Measurements from ENCODE around the gene PDCD6IP.

PDCD6IP gene

GRCh38 chr3:33868309-33868708 is 69.9 kb downstream of the PDCD6IP start:
- H3K27me3 ChIP-seq (ENCODE audit: control insufficient read depth in 5 of 5, insufficient read depth in 4 of 5, low read length in 5 of 5), result no peaks in the 10 kb centered on the region
- no peak overlapping the region for H3K4me3 ChIP-seq (ENCODE audit: low read depth in 1 of 5, low read length in 5 of 5)
- peaks cover 32 to 47% (median 45%) of the 10 kb centered on the region in 5 donors for H3K36me3 ChIP-seq (ENCODE audit: control insufficient read depth in 5 of 5, insufficient read depth in 5 of 5, low read length in 5 of 5)
- H3K9ac ChIP-seq (ENCODE audit: low read length in 5 of 5), result no peak overlapping the region
- no peaks in the 10 kb centered on the region for H3K4me1 ChIP-seq (ENCODE audit: control insufficient read depth in 5 of 5, insufficient read depth in 5 of 5, low read length in 5 of 5)
- no peak overlapping the region for H3K27ac ChIP-seq (ENCODE audit: low read depth, low read length)
- H3K9me3 ChIP-seq (ENCODE audit: control insufficient read depth in 5 of 5, low read length in 5 of 5), result no peaks in the 10 kb centered on the region

- Histone ChIP-seq H3K9me3 (ENCODE audit: control insufficient read depth in 5 of 5, low read length in 5 of 5) (no peaks in the 10 kb centered on the region), H3K27me3 (ENCODE audit: control insufficient read depth in 5 of 5, insufficient read depth in 4 of 5, low read length in 5 of 5) (no peaks in the 10 kb centered on the region), H3K36me3 (ENCODE audit: control insufficient read depth in 5 of 5, insufficient read depth in 5 of 5, low read length in 5 of 5) (peaks cover 25 to 34% (median 29%) of the 10 kb centered on the region in 5 donors), H3K9ac (ENCODE audit: low read length in 5 of 5) (no peak overlapping the region), H3K27ac (ENCODE audit: low read depth, low read length) (no peak overlapping the region), H3K4me3 (ENCODE audit: low read depth in 1 of 5, low read length in 5 of 5) (no peak overlapping the region), H3K4me1 (ENCODE audit: control insufficient read depth in 5 of 5, insufficient read depth in 5 of 5, low read length in 5 of 5) (no peaks in the 10 kb centered on the region)
Measured at GRCh38 chr3:33869977-33870376, 71.5 kb downstream of the PDCD6IP start.

DNA sequence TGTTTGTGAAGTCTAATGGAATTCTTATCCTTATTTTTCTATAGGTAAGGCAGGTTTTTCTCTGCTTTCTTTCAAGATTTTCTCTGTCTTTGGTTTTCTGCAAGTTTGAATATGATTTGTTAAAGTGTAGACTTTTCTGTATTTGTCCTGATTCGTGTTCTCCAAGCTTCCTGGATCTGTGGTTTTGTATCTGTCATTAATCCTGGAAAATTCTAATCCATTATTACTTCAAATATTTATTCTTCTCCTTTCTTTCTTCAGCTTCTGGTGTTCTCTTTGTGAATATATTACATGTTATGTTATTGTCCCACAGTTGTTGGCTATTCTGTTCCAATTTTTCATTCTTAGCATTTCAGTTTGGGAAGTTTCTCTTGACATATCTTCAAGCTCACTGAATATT is 76.4 kb downstream of the PDCD6IP start:
- Histone ChIP-seq H3K27me3 (ENCODE audit: control insufficient read depth in 5 of 5, insufficient read depth in 4 of 5, low read length in 5 of 5) (no peaks in the 10 kb centered on the region), H3K4me3 (ENCODE audit: low read depth in 1 of 5, low read length in 5 of 5) (no peak overlapping the region)

GRCh38 chr3:33875680-33876079 is 77.2 kb downstream of the PDCD6IP start:
- no peaks in the 10 kb centered on the region for H3K27me3 ChIP-seq (ENCODE audit: control insufficient read depth in 5 of 5, insufficient read depth in 4 of 5, low read length in 5 of 5)
- peaks cover 0 to 6% (median 0%) of the 10 kb centered on the region in 5 donors for H3K36me3 ChIP-seq (ENCODE audit: control insufficient read depth in 5 of 5, insufficient read depth in 5 of 5, low read length in 5 of 5)
- no peak overlapping the region for H3K4me3 ChIP-seq (ENCODE audit: low read depth in 1 of 5, low read length in 5 of 5)
- no peak overlapping the region for H3K27ac ChIP-seq (ENCODE audit: low read depth, low read length)
- H3K9ac ChIP-seq (ENCODE audit: low read length in 5 of 5), result no peak overlapping the region
- H3K9me3 ChIP-seq (ENCODE audit: control insufficient read depth in 5 of 5, low read length in 5 of 5), result no peaks in the 10 kb centered on the region
- H3K4me1 ChIP-seq (ENCODE audit: control insufficient read depth in 5 of 5, insufficient read depth in 5 of 5, low read length in 5 of 5), result no peaks in the 10 kb centered on the region

More for the DNA sequence above, 76.4 kb downstream of the PDCD6IP start:
- Histone ChIP-seq H3K9me3 (ENCODE audit: control insufficient read depth in 5 of 5, low read length in 5 of 5) (no peaks in the 10 kb centered on the region), H3K36me3 (ENCODE audit: control insufficient read depth in 5 of 5, insufficient read depth in 5 of 5, low read length in 5 of 5) (peaks cover 4 to 7% (median 5%) of the 10 kb centered on the region in 5 donors), H3K9ac (ENCODE audit: low read length in 5 of 5) (no peak overlapping the region), H3K4me1 (ENCODE audit: control insufficient read depth in 5 of 5, insufficient read depth in 5 of 5, low read length in 5 of 5) (no peaks in the 10 kb centered on the region), H3K27ac (ENCODE audit: low read depth, low read length) (no peak overlapping the region)

DNA sequence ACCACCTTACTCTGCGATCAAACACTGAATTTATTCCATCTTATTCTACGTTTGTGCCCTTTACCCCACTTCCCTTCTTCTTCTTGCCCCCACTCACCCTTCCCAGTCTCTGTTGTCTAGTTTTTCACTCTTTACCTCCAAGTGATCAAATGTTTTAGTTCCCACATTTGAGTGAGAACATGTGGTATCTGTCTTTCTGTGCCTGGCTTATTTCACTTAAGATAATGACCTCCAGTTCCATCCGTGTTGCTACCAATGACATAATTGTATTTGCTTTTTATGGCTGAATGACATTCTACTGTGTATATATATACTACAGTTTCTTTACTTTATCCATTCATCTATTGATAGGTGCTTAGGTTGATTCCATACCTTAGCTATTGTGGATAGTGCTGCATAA is 78.8 kb downstream of the PDCD6IP start:
- Histone ChIP-seq H3K4me3 (ENCODE audit: low read depth in 1 of 5, low read length in 5 of 5) (no peak overlapping the region), H3K27me3 (ENCODE audit: control insufficient read depth in 5 of 5, insufficient read depth in 4 of 5, low read length in 5 of 5) (no peaks in the 10 kb centered on the region), H3K4me1 (ENCODE audit: control insufficient read depth in 5 of 5, insufficient read depth in 5 of 5, low read length in 5 of 5) (no peaks in the 10 kb centered on the region), H3K36me3 (ENCODE audit: control insufficient read depth in 5 of 5, insufficient read depth in 5 of 5, low read length in 5 of 5) (peaks cover 0 to 6% (median 0%) of the 10 kb centered on the region in 5 donors), H3K9ac (ENCODE audit: low read length in 5 of 5) (no peak overlapping the region), H3K27ac (ENCODE audit: low read depth, low read length) (no peak overlapping the region), H3K9me3 (ENCODE audit: control insufficient read depth in 5 of 5, low read length in 5 of 5) (no peaks in the 10 kb centered on the region)

DNA sequence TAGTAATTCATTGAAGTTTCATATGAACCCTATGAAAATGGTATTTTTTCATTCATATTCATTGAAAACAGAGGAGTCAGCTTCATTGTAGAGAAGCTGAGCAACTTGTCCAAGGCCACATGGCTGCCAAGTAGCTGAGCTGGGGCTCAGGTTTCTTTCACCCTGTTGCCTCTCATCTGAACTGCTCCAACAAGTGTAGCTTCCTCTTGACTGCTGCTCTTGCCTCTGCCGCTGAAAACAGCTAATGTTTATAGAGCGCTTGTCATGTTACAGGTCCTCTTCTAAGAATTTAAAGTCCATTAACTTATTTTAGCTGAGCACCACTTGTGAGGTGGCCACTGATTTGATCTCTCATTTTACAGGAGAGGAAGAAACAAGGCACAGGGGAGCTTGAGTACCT is 81.1 kb downstream of the PDCD6IP start:
- no peaks in the 10 kb centered on the region for H3K36me3 ChIP-seq (ENCODE audit: control insufficient read depth in 5 of 5, insufficient read depth in 5 of 5, low read length in 5 of 5)
- no peak overlapping the region for H3K27ac ChIP-seq (ENCODE audit: low read depth, low read length)
- H3K4me3 ChIP-seq (ENCODE audit: low read depth in 1 of 5, low read length in 5 of 5), result no peak overlapping the region
- no peak overlapping the region for H3K9ac ChIP-seq (ENCODE audit: low read length in 5 of 5)
- peaks cover 0 to 8% (median 8%) of the 10 kb centered on the region in 5 donors for H3K4me1 ChIP-seq (ENCODE audit: control insufficient read depth in 5 of 5, insufficient read depth in 5 of 5, low read length in 5 of 5)
- H3K9me3 ChIP-seq (ENCODE audit: control insufficient read depth in 5 of 5, low read length in 5 of 5), result no peaks in the 10 kb centered on the region
- H3K27me3 ChIP-seq (ENCODE audit: control insufficient read depth in 5 of 5, insufficient read depth in 4 of 5, low read length in 5 of 5), result peaks cover 0 to 2% (median 0%) of the 10 kb centered on the region in 5 donors

DNA sequence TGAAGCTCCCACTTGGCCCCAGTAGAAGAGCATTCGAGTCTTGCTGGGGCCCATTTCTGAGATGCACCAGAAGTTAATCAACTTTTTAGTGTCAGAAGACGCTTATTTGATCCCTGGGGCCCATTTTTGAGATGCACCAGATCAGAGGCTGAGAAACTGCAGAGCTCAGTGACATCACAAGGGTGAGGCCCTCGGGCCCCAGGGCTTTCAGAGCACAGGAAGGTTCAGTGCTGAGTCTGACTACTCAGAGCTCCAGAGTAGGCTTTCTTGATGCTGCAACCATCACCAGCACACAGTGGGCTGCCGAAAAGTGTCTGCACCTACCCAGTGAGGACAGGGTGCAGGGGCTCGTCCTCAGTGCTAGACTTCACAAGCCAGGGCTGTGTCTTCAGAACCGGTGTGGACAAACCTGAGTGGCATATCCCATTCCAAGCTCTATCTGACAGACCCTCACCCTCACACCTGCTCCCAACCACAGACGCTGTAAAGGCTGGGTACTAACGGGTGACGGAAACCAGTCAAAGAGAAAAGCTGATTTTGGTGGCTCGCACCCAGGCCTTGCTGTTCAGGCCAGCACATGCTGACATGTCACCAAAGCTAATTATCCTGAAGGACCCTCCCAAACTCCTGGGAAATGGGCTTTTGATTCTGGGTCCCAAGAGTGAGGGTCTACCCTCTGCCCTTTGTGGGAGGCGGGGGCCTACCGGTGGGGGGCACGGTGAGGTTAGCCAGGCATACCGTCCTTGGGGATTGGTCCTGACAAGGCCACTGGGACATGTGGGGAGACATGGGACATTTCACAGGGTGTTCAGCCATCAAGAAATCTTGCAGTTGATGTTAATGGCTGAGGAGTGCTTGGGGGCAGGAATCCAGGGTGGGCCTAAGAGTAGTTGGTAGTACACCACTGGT is 83.0 kb downstream of the PDCD6IP start:
- Histone ChIP-seq H3K9me3 (ENCODE audit: control insufficient read depth in 5 of 5, low read length in 5 of 5) (no peaks in the 10 kb centered on the region), H3K4me3 (ENCODE audit: low read depth in 1 of 5, low read length in 5 of 5) (no peak overlapping the region), H3K4me1 (ENCODE audit: control insufficient read depth in 5 of 5, insufficient read depth in 5 of 5, low read length in 5 of 5) (peaks cover 0 to 8% (median 8%) of the 10 kb centered on the region in 5 donors)

DNA sequence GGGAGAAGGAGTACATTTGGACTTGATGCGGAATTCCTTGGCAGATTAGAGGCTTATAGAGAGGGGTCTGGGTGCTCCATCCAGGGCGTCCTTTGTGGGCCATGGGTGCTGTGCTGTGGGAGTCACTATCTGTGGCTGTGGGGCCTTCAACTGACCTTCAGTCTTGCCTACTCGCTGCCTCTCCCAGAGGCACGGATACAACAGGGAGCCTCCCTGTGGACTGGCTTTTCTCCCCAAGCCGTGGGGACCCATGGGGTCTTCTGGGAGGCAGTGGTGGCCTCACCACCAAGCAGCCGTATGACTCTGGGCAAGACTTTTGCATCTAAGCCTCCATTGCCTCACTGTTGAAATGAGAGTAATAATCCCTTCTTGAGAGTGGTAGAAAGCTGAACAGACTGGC is 83.9 kb downstream of the PDCD6IP start:
- H3K27me3 ChIP-seq (ENCODE audit: control insufficient read depth in 5 of 5, insufficient read depth in 4 of 5, low read length in 5 of 5), result peaks cover 0 to 4% (median 0%) of the 10 kb centered on the region in 5 donors
- H3K4me3 ChIP-seq (ENCODE audit: low read depth in 1 of 5, low read length in 5 of 5), result no peak overlapping the region
- H3K36me3 ChIP-seq (ENCODE audit: control insufficient read depth in 5 of 5, insufficient read depth in 5 of 5, low read length in 5 of 5), result no peaks in the 10 kb centered on the region
- H3K27ac ChIP-seq (ENCODE audit: low read depth, low read length), result no peak overlapping the region
- H3K9ac ChIP-seq (ENCODE audit: low read length in 5 of 5), result no peak overlapping the region
- H3K4me1 ChIP-seq (ENCODE audit: control insufficient read depth in 5 of 5, insufficient read depth in 5 of 5, low read length in 5 of 5), result peaks cover 0 to 8% (median 8%) of the 10 kb centered on the region in 5 donors
- no peaks in the 10 kb centered on the region for H3K9me3 ChIP-seq (ENCODE audit: control insufficient read depth in 5 of 5, low read length in 5 of 5)

More for the DNA sequence above, 83.0 kb downstream of the PDCD6IP start:
- Histone ChIP-seq H3K36me3 (ENCODE audit: control insufficient read depth in 5 of 5, insufficient read depth in 5 of 5, low read length in 5 of 5) (no peaks in the 10 kb centered on the region), H3K9ac (ENCODE audit: low read length in 5 of 5) (no peak overlapping the region), H3K27me3 (ENCODE audit: control insufficient read depth in 5 of 5, insufficient read depth in 4 of 5, low read length in 5 of 5) (peaks cover 0 to 4% (median 0%) of the 10 kb centered on the region in 5 donors), H3K27ac (ENCODE audit: low read depth, low read length) (no peak overlapping the region)

GRCh38 chr3:33883538-33883950 is 85.1 kb downstream of the PDCD6IP start:
- peak overlapping the region in 2 of 5 donors; percentile 24 to 48 for H3K4me3 ChIP-seq (ENCODE audit: low read depth in 1 of 5, low read length in 5 of 5)
- H3K9ac ChIP-seq (ENCODE audit: low read length in 5 of 5), result peak overlapping the region in 2 of 5 donors; percentile 19 to 74
- H3K27ac ChIP-seq (ENCODE audit: low read depth, low read length), result no peak overlapping the region
- peaks cover 0 to 8% (median 8%) of the 10 kb centered on the region in 5 donors for H3K4me1 ChIP-seq (ENCODE audit: control insufficient read depth in 5 of 5, insufficient read depth in 5 of 5, low read length in 5 of 5)
- H3K9me3 ChIP-seq (ENCODE audit: control insufficient read depth in 5 of 5, low read length in 5 of 5), result no peaks in the 10 kb centered on the region
- H3K27me3 ChIP-seq (ENCODE audit: control insufficient read depth in 5 of 5, insufficient read depth in 4 of 5, low read length in 5 of 5), result peaks cover 0 to 4% (median 0%) of the 10 kb centered on the region in 5 donors
- H3K36me3 ChIP-seq (ENCODE audit: control insufficient read depth in 5 of 5, insufficient read depth in 5 of 5, low read length in 5 of 5), result no peaks in the 10 kb centered on the region

DNA sequence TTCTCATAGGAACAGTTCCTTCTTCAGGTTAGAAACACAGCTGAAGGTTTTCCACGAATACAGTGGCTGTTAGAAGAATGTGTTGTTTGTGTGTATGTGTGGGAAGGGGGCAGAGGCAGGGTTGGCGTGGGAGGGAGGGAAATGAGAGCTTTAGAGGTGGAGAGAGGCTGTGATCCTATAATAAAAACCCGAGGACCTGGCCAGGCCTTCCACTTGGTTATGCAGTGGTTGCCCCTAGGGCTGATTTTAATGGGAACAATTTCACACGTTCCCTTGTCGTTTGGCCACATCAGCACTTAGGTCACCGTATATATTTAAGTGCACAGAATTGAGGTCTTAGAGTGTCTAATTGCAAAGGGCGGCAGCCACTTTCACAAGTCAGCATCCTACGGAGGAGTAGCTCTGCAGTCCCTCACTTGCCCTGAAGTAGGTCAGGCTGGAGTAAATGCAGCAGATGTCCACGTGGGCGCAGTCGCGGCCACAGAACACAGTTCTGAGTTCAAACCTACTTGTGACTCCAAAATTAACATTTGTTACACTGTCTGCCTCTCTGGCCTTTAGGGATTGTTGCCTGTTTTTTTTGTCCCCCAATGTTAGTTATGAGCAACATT is 85.6 kb downstream of the PDCD6IP start:
- H3K9ac ChIP-seq (ENCODE audit: low read length in 5 of 5), result peak overlapping the region in 2 of 5 donors; percentile 19 to 74
- H3K36me3 ChIP-seq (ENCODE audit: control insufficient read depth in 5 of 5, insufficient read depth in 5 of 5, low read length in 5 of 5), result no peaks in the 10 kb centered on the region
- no peaks in the 10 kb centered on the region for H3K9me3 ChIP-seq (ENCODE audit: control insufficient read depth in 5 of 5, low read length in 5 of 5)
- no peak overlapping the region for H3K27ac ChIP-seq (ENCODE audit: low read depth, low read length)
- H3K4me1 ChIP-seq (ENCODE audit: control insufficient read depth in 5 of 5, insufficient read depth in 5 of 5, low read length in 5 of 5), result peaks cover 0 to 8% (median 8%) of the 10 kb centered on the region in 5 donors
- peaks cover 0 to 4% (median 0%) of the 10 kb centered on the region in 5 donors for H3K27me3 ChIP-seq (ENCODE audit: control insufficient read depth in 5 of 5, insufficient read depth in 4 of 5, low read length in 5 of 5)
- peak overlapping the region in 2 of 5 donors; percentile 24 to 48 for H3K4me3 ChIP-seq (ENCODE audit: low read depth in 1 of 5, low read length in 5 of 5)

All from subcutaneous abdominal adipose tissue (tissue), 5 donors.